Right ventricle myocardium inferior (tissue), 1 donor: ENCODE data around the gene AFAP1L2. TPM values are rescaled to one million over a fixed set of nuclear protein-coding genes. Genes with fewer than 3 reads are reported as not detected.

ENCODE experiments used
- ATAC-seq: fragments of 200-7000 bp; cut with Tn5 transposase; one replicate; pipeline ENCODE4 v1.9.1; 2020; ENCODE audit warnings: mild to moderate bottlenecking, moderate library complexity
- DNase-seq: peaks from one replicate; pipeline ENCODE4 v3.0.0; 2021; ENCODE audit errors: missing footprints
- intact Hi-C: fragments of 100-400 bp; cut with DNase I; formaldehyde crosslinking; loops from one replicate; pipeline ENCODE4 v1.11.0; 2022
- total RNA-seq: library from RNA; stranded (reverse); fragmentation: NEBNext Ultra II Directional; extraction: Animal tissue kit (Norgen Biotek cat#: 25700); gene quantifications from one replicate; pipeline ENCODE4 v1.2.1, GENCODE V29; 2021
- donor health status: DM: no; HTN: yes; CAD: no; lungs with severe emphysema.

The AFAP1L2 gene
- total RNA-seq, 1 donor from 2014 or later: 5.7 TPM

- intact Hi-C loops: no loop called here
- no peak for ATAC-seq
- no peak for DNase-seq
These were observed 31.3 kb downstream of the AFAP1L2 start for GRCh38 chr10:114372995-114373394.

- intact Hi-C loops: no loop called here
- no peak for ATAC-seq
- DNase-seq: no peak
These were observed 32.1 kb downstream of the AFAP1L2 start for GRCh38 chr10:114372179-114372578.

GRCh38 chr10:114370966-114371365 lies 33.3 kb downstream of the AFAP1L2 start:
- intact Hi-C loops: no loop called here
- DNase-seq: no peak
- ATAC-seq: no peak

GRCh38 chr10:114370199-114370598 lies 34.1 kb downstream of the AFAP1L2 start:
- intact Hi-C loops: no loop called here
- ATAC-seq (no peak), DNase-seq (no peak)

GRCh38 chr10:114368057-114368391 lies 36.3 kb downstream of the AFAP1L2 start:
- intact Hi-C loops: no loop called here
- no peak for DNase-seq
- ATAC-seq: no peak

GRCh38 chr10:114367351-114368056 lies 36.8 kb downstream of the AFAP1L2 start:
- intact Hi-C loops: no loop called here
- ATAC-seq (no peak), DNase-seq (no peak)

- no peak for ATAC-seq
- intact Hi-C loops: no loop called here
- DNase-seq: no peak
These were observed 39.6 kb downstream of the AFAP1L2 start for GRCh38 chr10:114364726-114365125.

- DNase-seq (no peak), ATAC-seq (no peak)
- intact Hi-C loops: no loop called here
These were observed 40.4 kb downstream of the AFAP1L2 start for GRCh38 chr10:114363745-114364454.

- intact Hi-C loops: no loop called here
- DNase-seq (no peak), ATAC-seq (no peak)
These were observed 41.4 kb downstream of the AFAP1L2 start for GRCh38 chr10:114362826-114363355.

GRCh38 chr10:114359953-114360345 lies 44.4 kb downstream of the AFAP1L2 start:
- no peak for DNase-seq
- no peak for ATAC-seq
- intact Hi-C loops: no loop called here

- ATAC-seq: no peak
- intact Hi-C loops: no loop called here
These were observed 45.0 kb downstream of the AFAP1L2 start for GRCh38 chr10:114359041-114359952.

GRCh38 chr10:114357515-114357996 lies 46.7 kb downstream of the AFAP1L2 start:
- ATAC-seq (no peak), DNase-seq (no peak)
- intact Hi-C loops: no loop called here

More at GRCh38 chr10:114359041-114359952, 45.0 kb downstream of the AFAP1L2 start:
- no peak for DNase-seq

GRCh38 chr10:114356751-114357514 lies 47.4 kb downstream of the AFAP1L2 start:
- no peak for DNase-seq
- intact Hi-C loops: no loop called here
- ATAC-seq: no peak

- no peak for ATAC-seq
- no peak for DNase-seq
- intact Hi-C loops: no loop called here
These were observed 48.2 kb downstream of the AFAP1L2 start for GRCh38 chr10:114356126-114356525.

- no peak for ATAC-seq
- no peak for DNase-seq
- intact Hi-C loops: no loop called here
These were observed 50.9 kb downstream of the AFAP1L2 start for GRCh38 chr10:114353383-114353782.

- intact Hi-C loops: no loop called here
- DNase-seq (no peak), ATAC-seq (no peak)
These were observed 51.5 kb downstream of the AFAP1L2 start for GRCh38 chr10:114352653-114353298.

GRCh38 chr10:114350751-114351150 lies 53.6 kb downstream of the AFAP1L2 start:
- ATAC-seq (no peak), DNase-seq (no peak)
- intact Hi-C loops: no loop called here
